NK-92 treated with Interleukin-12 subunit alpha and Interleukin-12 subunit beta, amount 100 ng/mL, for 24 hours (cell line): ENCODE results near the gene RNF157.
"Not testable (repeated sequence)": the region's sequence is repeated elsewhere in the genome, so short reads cannot be mapped to it uniquely, and the experiment has no call there.

Experiments used
- DNase-seq: peaks from one replicate; lab custom pipeline; 2025; lab: John Stamatoyannopoulos, UW

The RNF157 gene

DNA sequence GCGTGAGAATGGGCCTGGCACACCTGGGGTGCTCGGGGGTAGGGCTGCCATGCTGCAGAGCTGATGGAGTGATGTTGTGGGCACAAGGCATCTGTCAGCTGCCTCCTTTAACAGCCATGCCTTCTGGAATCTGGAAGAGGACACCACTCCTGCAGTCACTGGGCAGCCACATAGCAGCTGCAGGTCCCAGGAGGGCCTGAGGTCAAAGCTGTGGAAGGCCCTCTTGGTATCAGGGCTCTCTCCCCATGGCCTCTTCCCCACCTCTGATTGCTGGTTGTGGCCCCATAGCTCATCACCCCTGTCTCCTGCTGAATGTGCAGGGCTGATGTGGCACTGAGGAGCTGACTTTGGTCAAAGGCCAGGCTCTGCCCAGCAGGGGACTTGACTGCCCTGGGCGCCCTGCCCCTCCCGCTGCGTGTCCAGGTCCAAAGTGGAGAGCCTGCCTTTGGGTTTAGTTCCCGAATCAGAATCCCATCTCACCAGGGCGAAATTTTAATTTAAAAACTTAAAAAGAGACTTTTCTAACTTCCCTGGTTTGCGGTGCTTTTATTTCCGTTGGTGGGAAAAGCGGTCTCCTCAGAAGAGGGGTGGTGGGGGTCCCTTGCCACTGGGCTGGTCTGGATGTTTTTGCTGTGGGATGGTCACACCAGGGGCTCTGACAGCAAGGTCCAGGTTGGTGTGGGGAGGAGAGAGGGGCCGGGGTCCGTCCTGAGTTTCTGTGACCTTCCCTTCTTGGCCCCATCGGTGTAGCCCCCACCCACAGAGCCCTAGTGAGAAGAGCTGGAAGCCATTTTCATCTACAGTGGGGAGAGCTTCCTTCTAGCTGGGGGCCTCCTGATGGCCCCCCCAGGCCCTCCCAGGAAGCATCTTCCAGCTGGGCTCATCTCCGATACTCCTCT lies 30.7 kb upstream of the RNF157 start:
- DNase-seq = no peak

DNA sequence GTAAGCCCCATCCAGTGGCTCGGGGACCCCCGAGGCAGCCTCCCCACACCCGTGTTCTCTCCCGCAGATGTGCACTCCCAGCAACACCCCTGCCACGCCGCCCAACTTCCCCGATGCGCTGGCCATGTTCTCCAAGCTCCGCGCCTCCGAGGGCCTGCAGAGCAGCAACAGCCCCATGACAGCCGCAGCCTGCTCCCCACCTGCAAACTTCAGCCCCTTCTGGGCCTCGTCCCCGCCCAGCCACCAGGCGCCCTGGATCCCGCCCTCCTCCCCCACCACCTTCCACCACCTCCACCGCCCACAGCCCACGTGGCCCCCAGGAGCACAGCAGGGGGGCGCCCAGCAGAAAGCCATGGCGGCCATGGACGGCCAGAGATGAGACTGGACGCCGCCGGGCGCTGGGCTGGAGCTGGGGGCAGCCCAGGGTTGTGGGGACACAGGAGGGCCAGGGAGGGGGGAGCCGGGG lies 29.9 kb upstream of the RNF157 start:
- no peak for DNase-seq

DNA sequence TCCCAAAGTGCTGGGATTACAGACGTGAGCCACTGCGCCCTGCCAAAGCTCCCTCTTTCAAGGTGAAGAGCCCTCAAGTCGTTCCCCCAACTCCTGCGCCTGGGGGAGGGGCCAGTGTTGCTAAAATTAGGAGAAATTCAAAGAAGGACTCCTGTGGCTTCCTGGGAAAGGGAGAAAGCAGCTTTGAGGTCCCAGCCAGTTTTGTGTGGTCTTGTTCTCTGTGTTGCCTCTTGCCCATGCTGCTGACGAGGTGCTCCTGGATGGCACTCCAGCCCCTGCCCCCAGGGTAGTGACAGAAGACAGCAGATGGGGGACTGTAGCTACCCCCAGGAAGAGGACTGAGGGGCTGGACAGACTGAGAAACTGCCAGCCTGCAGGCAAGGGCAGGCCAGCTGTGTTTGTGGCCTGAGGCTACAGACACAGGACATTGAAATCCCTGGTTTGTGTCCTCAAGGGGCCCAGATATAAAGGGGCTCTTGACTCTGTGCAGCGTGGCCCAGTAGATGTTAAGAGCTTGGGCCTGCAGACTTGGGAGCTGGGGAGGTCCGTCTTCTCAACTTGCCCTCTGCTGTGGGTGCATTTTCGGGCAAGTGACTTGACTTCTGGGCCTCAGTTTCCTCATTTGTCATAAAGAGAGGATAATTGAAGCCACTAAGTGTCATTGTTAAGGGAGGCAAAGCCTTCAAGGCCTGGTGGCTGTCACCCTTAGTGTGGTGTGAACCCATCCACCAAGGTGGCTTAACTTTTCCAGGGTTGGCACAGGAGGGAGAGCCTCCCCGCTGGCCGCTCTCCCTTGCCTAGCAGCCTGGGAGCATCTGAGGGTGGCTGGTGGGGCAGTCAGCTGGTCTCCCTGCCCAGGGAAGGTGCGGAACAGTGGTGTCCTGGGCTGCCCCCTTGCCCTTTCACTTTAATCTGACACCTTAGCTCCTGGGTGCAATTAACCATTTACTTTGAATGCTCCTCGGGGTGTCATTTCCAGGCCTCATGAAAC lies 29.0 kb upstream of the RNF157 start:
- no peak for DNase-seq

DNA sequence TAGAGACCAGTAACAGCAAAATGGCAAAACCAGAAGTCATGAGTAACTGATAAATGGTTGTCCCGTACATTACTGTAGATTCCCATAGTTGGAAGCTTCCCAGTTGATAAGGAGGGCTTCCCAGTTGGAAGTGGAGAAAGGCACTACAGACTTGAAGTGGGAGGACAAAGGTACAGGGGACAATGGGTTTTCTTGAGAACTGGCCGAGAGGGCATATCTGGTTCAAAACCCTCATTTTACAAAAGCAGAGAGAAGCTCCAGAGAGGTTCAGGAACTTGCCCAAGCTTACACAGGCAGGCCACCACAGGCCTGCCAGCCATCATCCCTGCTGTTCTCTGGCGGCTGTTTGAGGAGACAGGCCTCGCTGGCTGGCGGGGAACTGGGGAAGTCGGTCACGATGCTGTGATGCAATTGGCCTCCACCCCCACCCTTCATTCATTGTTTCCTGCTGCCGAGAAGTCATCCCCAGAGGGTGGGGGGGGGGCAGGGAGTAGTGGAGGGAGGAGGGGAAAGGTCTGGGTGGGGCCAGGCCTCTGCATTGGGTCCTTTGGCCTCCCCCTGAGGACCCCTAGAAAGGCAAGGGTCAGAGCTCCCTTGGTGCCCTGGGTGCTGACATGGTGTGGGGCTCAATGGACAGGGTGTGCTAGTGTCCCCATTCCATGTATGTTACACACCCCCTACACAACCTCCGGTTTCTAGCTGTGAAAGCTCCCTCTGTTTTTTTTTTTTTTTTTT lies 27.9 kb upstream of the RNF157 start:
- DNase-seq = peak; percentile 53

DNA sequence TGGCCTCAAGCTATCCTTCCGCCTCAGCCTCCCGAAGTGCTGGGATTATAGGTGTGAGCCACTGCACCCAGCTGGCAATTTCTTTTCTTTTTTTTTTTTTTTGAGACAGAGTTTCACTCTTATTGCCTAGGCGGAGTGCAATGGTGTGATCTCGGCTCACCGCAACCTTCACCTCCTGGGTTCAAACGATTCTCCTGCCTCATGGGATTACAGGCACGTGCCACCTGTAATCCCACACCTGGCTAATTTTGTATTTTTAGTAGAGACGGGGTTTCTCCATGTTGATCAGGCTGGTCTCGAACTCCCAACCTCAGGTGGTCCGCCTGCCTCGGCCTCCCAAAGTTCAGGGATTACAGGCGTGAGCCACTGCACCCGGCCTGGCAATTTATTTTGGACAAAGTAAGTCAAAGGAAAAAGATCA lies 27.3 kb upstream of the RNF157 start:
- DNase-seq = not testable (repeated sequence)

DNA sequence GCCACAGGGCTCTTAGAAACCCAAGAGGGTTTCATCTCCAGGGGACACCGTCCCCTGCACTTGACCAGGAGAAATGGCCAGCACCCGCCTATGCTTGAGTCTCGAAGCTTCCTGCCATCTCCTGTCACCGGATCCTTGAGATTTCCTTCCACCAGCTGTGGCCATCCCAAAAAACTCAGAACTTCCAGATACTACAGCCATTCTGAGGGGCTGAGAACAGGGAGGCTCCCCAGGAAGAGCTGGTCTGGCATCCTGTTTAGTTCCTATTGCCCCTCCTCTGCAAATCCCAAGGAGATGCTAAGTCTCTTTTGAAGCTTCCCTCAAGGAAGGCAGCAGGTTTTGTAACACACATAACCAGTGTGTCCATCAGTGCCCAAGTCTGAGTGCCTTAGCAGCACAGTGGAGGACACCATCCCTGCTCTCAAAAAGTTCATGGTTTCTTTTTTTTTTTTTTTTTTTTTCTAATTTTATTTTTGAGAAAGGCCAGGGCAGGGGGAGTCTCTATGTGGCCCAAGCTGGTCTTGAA lies 26.8 kb upstream of the RNF157 start:
- no peak for DNase-seq

DNA sequence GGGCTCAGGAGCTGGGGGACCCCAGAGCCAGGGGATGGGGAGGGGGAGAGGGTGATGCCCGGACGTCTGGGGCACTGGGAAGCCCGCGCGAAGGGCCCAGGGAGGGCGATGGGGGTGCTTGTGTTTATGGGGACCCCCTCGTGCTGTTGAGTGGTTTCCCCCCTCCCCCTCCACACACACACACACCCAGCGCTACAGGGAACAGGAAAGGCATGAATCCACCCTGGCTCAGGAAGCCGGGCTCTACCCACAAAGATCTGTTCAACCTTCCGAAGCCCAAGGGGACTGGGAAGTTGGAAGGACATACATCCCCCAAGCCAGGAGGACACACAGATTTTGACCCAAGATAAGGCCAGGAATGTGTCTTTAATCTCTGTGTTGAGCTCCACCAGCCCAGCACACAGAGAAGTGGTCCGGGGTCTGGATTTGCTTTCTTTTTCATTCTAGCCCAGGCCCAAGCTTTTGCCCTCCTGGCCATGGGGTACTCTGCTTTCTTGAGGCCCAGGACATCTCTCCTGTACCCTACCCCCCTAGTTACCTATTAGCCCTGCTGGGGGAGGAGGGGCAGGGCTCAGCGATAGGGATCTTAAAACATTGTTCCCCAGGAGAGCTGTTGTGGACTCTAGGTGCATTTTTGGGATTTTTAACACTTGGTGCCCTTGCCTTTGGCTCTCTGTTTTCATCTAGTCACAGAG lies 26.1 kb upstream of the RNF157 start:
- DNase-seq = no peak

DNA sequence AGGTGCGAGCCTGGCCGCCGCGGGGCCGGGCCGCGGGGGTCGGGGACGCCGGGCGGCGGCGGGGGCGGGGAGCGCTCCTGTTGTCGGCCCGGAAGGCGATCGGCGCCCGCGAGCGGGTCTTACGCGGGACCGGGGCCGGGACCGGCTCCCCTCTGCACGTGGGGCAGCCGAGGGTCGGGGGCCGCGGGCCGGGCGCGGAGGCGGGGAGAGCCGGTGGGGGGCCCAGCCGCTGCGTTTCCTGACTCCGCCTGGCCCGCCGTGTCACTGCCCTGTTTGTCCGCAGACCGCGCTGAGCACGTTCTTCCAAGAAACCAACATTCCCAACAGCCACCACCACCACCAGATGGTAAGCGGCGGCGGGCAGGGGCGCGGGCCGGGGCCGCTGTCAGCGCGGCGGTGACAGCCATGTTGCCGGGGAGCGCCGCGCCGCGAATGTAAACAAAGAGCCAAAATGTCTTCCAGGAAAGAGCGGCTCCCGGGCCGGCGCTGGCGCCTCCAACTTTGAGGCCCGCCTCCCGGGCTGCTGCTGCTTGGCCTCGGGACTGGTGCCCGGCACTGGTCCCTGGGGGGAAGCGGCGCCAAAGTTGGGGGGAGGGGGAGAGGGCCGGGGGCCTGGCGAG lies 25.4 kb upstream of the RNF157 start:
- DNase-seq = no peak

DNA sequence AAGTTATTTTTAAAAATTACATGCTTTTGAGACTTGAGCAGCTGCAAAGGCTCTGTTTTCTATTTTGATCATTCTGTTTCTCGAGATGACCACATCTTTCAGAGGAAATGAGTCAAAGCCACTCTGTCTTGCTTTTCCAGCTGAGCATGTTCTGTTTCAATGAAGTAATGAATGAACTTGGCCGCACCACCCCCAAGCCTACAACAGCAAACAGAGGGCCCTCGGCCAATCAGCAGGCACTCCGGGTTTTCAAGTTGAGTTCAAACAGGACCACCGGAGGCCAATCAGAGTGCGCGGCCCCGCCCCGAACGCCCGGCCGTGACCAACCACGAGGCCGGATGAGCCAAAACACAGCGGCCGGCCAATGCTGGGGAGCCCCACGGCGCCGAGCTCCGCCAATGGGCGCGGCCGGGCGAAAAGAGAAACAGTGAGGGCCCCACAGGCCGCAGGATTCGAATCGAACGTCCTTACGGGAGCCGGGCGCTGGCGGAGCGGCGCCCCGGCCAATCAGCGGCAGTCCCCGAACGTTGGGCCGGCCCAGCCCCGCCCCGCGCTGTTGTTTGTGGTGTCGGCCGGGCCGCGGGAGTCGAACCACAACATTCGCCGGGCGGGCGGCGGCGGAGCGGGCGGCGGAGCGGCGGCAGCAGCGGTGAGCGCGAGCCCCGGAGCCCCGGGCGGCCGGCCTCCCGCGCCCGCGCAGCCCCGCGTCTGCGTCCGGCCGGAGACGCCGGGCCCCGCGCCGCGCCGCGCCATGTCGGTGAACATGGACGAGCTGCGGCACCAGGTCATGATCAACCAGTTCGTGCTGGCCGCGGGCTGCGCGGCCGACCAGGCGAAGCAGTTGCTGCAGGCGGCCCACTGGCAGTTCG lies 24.7 kb upstream of the RNF157 start, which contains the start of gene UBALD2:
Gene UBALD2 (plus strand): TSS at position 594 of the 869 bp plus-strand sequence. CDS start 158 bp downstream, at position 752.
- DNase-seq = peak; percentile 99

DNA sequence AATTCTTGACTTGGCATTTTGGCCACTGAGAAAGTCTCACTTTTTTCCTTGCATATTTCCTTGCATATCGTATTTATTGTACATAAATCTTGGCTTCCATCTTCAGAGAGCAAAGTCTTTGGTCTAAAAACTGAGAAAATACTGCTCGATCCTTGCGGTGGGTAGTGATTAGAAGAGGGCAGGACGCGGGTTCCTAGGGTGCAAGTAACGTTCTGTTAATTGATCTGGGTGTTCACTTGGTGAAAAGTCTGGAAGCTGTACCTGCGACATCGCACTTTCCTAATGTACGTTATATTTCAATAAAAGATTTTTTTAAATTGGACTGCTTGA lies 24.1 kb upstream of the RNF157 start:
- DNase-seq = no peak

DNA sequence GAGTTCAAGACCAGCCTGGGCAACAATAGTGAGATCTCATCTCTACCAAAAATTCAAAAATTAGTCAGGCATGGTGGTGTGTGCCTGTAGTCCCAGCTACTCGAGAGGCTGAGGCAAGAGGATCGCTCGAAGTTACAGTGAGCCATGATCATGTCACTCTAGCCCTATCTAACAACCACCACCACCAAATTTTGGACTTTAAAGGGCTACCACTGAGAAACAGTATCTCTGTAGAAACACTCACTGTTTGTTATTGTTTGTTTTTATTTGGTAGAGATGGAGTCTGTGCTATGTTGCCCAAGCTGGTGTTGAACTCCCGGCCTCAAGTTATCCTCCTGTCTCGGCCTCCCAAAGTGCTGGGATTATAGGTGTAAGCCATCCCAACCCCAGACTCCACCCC lies 23.6 kb upstream of the RNF157 start:
- no peak for DNase-seq

DNA sequence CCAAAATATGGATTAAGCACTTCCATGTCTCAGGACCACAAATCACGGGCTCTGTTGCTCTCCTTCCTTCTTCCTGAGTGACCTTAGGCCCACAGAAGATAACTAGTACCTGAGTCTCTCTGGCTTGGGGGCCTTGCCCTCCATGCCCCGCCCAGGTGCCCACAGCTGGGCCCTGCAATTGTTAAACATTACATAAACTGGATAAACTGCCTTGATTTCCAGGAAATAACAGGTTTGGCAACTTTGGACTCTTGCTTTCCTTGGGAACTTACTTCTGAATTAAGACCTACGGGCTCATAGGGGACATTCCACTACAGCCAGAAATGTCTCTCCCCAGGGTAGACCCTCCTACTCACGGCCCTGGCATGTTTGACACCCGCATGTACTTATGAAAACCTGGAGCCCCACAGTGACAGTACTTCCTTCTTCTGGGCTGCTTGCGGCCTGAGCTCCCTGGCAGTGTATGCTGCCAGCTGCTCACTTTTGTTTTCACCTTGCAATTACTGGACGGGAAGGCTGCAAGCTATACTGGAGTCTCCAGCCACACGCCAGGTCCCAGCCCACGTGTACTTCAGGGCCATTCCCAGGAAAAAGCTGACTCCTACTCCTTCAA lies 22.5 kb upstream of the RNF157 start:
- DNase-seq = peak; percentile 38

DNA sequence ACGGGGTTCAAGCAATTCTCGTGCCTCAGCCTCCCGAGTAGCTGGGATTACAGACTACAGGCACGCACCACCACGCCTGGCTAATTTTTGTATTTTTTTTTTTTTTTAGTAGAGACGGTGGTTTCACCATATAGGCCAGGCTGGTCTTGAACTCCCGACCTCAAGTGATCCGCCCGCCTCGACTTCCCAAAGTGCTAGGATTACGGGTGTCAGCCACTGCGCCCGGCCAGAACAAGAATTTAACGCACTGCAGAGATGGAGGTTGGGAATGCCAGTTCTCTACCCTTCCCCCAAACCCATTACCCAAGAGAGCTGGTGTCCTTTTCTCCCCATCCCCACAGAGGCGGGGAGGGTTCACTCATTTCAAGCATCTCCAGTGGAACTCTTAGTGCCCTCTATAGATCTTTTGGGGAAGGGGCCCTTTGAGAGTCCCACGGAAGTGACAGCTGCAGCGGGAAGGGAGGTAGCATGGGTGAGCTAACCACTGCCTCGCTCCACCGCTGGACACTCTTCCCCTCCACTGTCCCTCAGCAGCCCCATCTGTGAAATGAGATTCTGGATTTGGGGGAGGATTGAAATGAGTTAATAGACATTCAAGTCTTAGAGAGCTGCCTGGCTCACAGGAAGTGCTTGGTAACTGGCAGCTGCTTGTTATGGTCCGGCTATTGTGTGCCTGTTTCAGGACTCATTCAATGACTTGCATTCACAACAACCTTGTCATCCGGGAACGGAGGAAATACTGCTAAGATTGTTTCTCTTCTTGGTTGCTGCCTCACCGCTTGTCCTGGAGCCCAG lies 21.3 kb upstream of the RNF157 start:
- no peak for DNase-seq

DNA sequence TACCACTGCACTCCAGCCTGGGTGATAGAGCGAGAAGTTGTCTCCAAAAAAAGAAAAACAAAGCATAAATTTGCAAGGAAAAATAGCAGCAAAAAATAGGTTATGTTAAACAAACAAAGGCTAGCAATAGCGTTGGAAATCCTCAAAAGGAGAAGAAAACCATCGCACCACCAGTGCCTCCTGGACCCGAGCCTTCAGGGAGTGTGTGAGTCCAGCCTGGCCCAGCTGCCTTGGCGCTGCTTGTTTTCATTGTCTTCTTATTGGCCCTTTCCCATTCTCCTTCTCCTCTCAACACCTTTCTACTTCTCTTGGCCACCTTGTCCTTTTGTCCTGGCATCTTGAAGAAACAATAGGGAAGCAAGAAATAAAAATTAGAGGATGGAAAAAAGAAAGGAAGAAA lies 20.4 kb upstream of the RNF157 start:
- DNase-seq = no peak

DNA sequence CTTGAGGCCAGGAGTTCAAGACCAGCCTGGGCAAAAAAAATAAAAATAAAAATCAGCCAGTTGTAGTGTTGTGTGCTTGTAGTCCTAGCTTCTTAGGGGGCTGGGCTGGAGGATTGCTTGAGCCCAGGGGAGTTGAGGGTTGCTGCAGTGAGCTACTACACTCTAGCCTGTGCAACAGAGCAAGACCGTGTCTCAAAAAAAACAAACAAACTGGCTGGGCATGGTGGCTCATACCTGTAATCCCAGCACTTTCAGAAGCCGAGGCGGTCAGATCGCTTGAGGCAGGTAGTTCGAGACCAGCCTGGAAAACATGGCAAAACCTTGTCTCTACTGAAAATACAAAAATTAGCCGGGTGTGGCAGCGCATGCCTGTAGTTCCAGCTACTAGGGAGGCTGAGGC lies 19.9 kb upstream of the RNF157 start:
- DNase-seq = no peak

DNA sequence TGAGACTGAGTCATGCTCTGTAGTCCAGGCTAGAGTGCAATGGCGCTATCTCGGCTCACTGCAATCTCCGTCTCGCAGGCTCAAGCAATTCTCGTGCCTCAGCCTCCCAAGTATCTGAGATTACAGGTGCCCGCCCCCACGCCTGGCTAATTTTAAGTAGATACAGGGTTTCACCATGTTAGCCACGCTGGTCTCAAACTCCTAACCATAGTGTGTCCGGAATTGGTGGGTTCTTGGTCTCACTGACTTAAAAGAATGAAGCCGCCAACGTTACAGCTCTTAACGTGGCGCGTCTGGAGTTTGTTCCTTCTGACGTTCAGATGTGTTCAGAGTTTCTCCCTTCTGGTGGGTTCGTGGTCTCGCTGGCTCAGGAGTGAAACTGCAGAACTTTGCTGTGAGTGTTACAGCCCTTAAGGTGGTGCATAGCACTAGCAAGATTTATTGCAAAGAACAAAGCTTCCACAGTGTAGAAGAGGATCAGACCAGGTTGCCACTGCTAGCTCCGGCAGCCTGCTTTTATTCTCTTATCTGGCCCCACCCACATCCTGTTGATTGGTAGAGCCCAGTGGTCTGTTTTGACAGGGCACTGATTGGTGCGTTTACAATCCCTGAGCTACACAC lies 16.2 kb upstream of the RNF157 start:
- DNase-seq = not testable (repeated sequence)

DNA sequence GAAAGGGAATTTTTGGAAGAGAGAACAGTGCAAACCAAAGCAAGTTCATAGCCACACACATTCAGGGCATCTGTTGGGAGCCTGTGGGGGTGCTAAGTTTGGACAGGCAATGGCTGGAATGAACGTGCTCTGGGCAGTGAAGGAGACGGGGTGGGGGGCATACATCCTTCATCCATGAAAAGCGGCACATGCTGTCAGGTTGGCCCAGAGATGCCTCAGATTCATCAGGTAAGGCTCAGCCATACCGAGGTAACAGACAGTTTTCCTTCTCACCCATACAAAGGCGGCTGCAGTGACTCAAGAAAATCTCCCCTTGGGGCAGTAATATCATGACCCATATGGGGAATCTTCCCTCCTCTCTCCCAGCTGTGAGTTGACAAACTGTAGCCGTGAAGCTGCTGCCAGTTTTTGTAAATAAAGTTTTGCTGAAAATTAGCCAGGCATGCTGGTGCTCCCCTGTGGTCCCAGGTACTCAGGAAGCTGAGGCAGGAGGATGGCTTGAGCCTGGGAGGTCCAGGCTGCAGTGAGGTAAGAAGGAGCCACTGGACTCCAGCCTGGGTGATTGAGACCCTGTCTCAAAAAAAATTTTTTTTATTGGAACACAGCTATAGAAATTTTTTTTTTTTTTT lies 15.6 kb upstream of the RNF157 start:
- DNase-seq = no peak
